ENCODE data around the gene PCNX4.

The PCNX4 gene

DNA sequence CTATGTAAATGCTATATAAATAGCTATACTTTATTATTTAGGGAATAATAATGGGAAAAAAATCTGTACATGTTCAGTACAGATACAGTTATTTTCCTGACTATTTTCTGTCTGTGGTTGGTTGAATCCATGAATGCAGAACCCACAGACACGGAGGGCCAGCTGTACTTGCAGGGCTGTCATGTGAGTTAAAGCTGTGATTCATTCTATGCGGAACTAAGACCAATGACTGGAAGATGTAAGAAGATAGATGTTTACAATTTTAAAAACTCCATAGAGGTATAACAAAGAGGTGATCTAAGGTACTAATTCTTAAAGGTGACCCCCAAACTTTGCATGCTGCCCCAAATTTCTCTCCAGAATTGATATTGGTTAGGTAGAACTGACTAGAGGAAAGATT is 14.6 kb downstream of the PCNX4 start:
- no peak for DNase-seq

DNA sequence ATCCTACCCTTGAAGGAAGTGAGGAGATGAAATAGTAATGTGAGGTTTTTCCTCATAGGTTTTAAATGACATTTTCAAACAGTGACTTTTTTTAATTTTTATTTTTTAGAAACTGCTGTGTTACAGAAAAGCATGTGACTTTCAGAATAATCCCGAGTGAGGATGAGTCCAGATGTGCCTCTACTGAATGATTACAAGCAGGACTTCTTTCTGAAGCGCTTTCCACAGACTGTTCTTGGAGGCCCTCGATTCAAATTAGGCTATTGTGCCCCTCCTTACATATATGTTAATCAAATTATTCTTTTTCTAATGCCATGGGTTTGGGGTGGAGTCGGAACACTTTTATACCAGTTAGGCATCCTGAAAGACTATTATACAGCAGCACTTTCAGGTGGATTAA is 15.8 kb downstream of the PCNX4 start:
- no peak for DNase-seq

DNA sequence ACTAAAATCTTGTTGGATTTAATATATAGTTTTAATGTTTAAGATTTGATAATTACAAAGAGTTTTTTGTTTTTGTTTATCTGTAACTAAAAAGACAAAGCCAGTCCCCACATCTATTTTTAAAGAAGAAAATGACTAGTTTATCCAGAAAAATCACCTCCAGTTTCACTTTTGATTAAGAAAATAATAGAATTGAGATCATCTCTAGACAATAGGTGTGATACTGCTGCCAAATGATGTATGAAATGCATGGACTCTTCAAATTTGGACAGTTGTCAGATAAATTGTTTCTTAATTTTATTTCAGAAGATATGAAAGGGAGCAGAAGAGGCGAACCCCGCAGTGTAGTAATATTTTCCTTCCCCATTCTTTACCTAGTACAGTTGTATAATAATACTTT is 20.0 kb downstream of the PCNX4 start:
- DNase-seq: no peak

DNA sequence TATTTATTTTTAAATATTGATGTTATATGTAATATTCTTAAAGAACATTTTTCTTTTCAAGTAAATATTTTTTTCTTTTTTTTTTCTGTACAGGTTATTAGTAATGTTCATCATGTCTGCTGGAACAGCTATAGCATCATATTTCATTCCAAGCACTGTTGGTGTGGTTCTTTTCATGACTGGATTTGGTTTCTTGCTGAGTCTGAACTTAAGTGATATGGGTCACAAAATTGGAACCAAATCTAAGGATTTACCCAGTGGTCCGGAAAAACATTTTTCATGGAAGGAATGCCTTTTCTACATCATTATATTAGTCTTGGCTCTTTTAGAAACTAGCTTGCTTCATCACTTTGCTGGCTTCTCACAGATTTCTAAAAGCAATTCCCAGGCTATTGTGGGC is 23.2 kb downstream of the PCNX4 start:
- no peak for DNase-seq

DNA sequence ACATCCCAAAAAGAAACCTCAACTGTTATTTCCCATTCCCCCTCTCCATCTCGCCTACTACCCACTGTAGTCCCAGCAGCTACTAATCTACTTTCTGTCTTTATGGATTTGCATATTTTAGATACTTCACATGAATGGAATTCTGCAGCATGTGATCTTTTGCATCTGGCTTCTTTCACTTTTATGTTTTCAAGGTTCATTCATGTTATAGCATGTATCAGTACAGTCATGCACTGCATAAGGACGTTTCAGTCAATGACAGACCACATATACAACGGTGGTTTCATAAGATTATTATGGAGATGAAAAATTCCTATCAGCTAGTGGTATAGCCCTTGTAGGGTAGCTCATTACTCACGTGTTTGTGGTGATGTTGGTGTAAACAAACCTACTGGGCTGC is 24.5 kb downstream of the PCNX4 start:
- no peak for DNase-seq

DNA sequence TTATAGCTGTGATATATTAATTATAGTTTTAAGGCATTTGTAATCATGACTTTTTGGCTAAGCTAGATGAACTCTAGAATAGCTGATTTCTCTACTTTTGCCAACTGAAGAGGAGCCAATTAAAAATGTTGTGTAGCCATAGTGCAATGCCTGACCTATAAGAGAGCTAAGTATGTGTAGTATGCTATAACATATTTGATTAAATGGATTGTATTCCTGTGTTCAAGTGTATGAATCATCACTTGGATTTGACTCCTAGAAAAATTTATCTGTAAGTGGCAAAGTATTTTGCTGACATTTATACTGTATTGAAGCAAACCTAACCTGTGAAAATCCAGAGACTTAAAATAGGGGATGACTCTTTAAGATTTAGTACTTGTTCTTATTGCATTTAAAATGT is 34.2 kb downstream of the PCNX4 start:
- no peak for DNase-seq

DNA sequence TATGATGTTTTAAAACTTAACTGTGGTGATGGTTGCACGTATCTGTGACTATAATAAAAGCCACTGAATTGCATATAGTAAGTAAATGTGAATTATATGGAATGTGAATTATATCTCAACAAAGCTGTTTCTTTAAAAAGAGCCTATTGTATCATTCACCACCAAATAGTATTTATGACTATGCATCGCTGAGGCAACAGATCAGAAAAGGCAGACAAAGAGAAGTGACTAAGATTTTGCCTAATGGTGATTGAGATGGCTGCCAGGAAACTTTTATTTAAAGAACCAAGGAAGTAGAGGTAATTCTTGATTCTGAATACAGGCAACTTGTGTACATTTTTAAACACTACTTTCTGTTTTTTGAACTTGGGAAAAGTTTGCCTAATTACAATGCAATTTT is 41.8 kb downstream of the PCNX4 start:
- no peak for DNase-seq

DNA sequence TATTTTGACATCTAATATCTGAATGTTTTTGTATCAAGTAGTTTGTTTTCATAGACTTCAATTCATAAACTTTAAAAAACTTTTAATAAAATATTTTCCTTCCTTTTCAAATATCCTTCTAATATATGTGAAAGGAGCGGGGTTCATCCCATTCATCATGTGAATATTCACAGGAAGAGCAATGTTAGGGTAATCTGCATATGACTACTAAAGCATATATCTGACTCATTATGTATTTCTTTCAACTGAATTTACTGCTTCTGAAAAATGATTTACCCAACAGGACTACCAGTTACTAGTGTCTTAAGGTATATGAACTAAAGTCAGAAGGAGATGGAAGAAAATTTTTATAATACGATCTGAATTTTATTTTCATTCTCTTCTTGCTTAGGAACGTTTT is 43.0 kb downstream of the PCNX4 start:
- DNase-seq: no peak

DNA sequence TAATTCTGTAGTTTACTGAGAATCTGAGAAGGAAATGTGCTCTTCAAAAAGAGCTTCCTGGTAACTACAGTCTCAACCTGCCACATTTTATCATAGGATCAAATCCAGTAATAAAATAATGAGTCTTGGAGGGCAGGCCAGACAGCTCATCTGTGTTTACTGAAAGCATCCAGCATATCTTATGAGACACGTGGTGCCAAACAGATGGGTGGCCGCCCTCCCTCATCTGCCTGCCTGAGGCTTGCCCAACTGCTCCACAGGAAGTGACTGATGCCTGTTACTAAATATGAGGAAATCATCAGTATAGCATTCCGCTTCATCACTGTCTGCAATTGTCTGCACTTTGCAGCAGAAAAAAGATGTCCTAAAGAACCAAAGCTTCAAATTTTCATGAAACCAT is 60.0 kb downstream of the PCNX4 start:
- peak; percentile 84 for DNase-seq

DNA sequence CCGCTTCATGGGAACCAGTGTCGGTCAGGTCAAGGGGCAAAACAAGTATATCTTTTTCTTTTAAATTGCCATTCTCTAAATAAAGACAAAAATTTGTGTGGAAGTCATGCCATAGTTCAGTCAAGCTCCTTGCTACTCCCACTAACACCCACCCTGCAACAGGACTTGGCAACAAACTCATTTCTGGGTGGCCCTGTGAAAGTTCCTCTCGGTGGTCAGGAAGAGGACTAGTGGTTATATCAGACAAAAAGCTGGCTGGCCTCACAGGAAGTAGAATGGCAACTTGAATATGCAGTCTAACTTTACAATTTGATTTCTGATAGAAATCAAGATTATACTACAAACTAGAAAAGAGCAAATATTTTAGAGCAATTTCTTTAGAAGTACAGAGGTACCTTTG is 62.3 kb downstream of the PCNX4 start:
- no peak for DNase-seq

DNA sequence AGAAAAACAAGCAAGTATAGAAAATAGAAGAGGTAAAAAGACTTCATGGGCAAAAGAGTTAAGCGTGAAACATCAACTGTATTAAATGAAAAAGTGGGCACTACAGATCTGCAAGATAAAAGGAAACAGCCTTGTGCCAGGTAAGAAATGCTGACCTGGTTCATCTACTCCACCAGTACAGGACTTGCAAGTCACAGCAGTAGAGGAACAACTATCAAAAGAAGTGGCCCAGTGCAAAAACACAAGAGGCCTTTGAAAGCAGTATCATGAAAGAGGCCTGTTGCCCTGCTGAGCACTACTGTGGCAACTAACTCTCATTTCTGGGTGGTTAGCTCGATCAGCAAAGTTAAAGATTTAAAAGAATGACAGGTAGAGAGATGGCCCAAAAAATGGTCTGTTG is 62.9 kb downstream of the PCNX4 start:
- no peak for DNase-seq

DNA sequence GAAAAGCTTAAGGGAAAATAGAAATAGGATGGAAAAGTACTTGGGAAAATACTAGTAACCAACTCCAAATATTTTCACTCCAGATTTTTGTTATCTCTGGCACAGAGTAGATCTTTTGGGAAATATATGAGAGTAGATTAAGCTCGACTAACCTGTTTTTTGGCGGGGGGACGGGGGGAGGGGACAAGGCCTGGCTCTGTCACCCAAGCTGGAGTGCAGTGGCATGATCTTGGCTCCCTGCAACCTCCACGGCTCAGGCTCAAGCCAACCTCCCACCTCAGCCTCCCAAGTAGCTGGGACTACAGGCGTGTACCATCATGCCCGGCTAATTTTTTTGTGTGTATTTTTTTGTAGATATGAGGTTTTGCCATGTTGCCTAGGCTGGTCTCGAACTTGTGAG is 68.7 kb downstream of the PCNX4 start:
- no peak for DNase-seq

DNA sequence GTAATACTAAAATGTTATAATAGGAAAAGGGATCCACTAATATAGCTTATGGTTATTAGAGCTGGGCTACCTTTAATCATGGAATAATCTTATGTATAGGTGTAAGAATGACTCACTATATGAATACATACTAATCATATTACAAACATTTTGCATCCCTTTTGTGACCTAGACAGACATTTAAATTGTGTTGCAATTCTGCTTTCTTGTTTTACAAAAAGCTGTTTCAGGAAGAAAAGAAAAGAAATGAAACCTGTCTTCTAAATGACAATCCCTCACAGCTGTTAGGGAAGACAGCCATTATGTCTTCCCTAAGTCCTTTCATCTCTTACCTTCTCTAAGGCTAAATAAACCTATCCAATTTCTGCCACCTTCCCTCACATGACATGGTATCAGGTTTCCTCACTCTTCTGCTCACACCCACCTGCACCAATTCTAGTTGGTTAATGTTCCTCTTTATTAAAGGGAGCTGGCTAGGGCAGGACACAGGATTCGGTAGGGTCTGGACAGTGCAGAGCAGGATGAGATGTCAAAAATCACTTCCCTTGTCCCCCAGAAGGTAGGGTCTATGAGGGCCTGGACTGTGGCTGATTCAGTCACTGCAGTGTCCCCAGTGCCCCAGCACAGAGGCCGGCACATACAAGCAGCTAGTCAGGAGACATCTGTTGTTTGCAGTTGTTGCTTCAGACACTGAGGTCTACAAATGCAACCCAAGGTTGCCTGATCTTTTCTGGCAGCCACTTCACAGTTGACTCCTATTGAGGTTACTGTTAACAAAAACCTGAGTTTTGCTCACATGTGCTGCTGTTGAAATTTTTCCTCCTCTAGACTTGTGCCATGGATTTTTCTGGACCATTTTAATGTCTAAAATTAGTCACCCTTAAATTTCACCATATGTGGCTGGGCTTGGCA is 69.7 kb downstream of the PCNX4 start:
- no peak for DNase-seq

DNA sequence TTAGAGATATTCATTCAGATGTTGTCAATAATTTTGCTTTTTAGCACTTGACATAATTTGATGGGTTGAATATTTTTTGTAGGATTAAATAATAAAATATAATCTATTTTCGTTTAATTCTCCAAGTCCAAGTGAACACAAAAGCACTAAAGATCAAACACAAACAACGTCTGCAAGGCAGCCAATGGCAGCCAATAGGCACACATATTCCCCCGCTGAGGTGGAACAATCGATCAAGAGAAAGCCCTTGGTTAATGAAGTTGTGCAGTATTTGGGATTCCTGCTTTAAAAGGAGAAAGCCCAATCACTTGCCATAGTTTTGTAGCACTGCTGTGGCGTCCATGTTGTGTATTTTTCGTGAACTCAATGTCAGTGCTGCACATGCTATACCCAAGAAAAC is 72.0 kb downstream of the PCNX4 start:
- no peak for DNase-seq

DNA sequence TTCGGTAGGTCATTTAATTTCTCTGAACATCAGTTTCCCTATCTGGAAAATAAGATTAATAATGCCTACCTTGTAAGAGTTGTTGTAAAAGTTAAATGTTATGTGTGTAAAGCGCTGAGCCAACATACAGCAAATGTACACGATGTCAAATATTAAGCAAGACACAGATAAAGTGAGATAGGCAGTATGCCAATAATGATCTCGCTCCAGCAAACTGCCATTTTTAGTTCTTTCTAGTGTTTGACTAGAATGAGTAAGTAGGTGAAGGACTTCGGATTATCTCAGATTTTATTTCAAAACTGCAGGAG is 72.6 kb downstream of the PCNX4 start:
- no peak for DNase-seq

DNA sequence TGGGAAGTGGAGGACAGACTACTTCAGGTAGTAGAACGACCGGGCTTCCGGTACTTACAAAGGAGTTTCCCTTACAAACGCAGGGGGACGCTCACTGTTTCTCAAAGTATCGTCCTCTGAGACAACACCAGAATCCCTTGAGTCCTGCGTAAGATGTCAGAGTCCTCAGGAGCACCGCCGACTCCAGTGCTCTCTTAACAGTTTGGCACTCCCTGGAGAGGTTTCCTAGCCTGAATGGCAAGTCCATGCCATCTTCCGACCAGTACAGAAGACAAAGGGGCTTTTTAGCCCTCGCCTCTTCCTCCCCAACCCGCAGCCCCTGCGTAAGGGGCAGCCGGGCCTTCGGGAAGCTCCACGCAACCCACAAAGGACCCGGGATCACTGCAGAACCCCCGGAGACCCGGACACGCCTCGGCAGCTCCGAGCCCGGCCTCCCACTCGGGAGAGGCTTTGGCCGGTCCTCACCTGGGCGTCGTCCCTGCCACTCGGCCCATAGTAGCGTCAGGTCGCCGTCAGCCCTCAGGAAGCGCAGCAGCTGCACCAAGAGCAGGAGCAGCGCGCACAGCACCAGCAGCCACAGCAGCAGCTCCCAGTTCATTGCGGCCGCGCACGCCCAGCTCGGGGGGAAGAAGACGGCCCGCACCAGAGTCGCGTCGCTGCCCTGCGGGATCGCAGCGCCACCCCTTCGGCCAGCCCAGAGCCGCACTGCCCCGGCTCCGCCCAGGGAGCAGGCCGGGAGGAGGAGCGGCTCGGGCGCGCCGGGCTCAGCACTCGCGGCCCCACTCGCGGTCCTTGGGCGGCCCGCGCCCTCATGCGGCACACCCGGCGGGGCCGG is 73.2 kb downstream of the PCNX4 start, which contains the start of gene DHRS7:
Gene DHRS7, minus strand, starts transcription at position 687 of the 835 bp plus-strand sequence. Its CDS starts 89 bp downstream, at position 598.
- DNase-seq: peak; percentile 43

DNA sequence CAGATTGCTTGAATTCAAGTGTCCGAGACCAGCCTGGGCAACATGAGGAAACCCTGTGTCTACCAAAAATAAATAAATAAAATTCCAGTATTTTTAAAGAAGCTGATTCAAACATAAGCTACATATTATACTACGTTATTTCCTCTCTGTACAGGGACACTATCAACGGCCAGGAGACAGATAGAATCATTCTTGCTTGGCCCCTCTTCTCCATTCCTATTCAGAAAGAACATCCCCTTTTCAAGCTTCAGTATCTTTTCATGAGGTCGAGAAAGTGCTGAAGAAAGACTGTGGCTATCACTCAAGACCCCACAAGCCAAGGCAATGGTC is 73.8 kb downstream of the PCNX4 start:
- no peak for DNase-seq

DNA sequence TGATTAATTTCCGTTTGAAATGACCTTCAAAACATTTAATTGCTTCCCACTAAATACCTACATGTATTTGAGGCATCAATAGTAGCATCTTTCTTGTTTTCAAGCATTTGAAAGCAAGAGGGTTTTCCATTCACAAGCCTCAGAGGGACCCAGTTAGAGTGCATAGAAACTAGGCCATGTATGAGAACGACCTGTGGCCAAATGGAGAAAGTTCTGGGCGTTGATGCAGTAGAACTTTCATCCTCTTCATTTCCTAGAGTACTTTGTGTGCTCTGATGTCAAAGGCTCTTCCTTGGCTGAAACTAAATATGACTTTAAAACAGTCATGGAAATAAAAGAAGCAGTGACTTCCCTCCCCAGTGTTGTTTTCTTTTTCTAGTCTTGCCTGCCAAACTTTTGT is 74.4 kb downstream of the PCNX4 start:
- no peak for DNase-seq

DNA sequence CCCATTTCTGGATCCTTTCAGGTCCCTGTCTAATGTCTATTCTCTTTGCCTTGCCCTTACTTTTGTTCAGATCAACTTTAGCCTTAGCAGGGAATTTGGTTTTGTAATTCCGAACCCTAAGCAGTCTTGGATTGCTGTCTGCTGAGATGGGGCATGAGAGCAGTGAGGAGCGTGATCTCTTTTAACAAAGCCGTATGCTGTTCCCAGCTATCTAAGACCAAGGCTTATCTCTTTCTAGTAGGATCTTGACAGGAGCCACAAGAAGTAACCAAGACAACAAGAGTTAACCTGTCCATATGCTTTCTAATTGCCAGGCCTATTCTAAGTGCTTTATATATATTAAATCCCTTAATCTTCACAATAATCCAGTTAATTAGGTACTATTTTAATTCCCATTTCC is 78.0 kb downstream of the PCNX4 start:
- no peak for DNase-seq

DNA sequence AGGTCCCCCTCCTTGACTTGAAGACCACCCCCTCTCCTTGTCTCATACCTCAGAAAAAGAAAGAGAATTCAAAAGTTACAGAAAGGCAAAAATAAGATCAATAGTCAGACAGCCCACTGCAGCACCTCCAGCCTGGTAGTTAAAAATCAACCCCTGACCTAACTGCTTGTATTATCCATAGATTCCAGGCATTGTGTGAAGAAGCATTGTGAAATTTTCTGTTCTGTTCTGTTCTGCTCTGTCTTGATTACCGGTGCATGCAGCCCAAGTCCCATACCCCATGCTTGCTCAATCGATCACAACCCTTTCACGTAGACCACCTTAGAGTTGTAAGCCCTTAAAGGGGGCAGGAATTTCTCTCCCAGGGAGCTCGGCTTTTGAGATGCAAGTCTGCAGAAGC is 79.2 kb downstream of the PCNX4 start:
- no peak for DNase-seq

DNA sequence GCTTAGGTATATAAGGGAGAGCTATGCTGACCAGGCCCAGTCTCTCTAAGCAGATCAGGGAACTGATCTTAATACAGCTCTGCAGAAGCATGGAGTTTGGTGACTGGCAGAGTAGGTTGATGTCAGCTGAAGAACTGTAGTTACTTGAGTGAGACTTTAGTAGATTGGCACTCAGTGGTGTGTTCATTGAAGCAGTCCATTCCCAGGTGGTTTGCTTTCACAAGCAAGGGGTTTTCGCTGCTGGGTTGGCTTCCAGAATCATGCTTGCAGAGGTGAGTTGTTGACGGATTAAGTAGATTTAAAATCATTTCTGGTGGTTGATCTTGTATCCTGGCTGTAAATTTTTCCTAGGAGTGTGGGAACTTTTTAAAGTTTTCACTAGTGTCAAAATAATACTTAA is 80.0 kb downstream of the PCNX4 start:
- DNase-seq: no peak

DNA sequence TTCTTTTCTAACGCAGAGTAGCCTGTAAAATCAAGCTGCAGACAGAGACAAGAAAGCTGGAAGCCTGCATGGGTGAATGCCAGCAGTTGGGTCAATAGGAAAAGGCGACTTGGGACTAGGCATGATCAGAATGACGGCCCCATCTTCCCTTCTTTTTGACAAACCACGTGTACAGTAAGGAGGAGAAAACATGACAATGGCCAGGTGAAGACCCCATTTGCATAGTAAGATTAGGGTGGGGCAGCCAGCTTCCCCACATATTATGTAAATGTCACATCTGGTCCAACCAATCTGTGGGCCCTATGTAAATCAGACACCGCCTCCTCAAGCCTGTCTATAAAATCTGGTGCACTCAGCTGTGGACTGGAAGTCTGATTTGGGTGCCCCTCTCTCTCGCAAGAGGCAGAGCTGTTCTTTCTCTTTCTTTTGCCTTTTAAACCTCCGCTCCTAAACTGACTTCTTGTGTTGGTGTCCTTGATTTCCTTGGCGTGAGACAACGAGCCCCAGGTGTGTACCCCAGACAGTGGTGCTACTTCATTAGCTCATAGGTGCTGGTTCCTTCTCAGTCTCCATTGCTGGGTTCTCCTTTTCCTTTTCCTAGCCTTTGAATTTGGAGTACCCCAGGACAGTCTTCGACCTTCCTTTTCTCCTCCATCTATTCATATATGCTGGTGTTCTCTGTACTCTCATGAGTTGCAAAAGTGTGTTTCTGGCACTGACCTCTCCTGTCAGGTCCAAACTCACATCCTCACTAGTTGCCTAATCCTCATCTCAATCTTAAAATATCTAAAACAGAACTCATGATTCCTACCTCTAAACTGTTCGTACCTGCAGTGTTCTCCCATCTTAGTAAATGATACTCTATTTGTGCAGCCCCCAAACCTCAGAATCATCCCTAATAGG is 82.9 kb downstream of the PCNX4 start:
- no peak for DNase-seq

DNA sequence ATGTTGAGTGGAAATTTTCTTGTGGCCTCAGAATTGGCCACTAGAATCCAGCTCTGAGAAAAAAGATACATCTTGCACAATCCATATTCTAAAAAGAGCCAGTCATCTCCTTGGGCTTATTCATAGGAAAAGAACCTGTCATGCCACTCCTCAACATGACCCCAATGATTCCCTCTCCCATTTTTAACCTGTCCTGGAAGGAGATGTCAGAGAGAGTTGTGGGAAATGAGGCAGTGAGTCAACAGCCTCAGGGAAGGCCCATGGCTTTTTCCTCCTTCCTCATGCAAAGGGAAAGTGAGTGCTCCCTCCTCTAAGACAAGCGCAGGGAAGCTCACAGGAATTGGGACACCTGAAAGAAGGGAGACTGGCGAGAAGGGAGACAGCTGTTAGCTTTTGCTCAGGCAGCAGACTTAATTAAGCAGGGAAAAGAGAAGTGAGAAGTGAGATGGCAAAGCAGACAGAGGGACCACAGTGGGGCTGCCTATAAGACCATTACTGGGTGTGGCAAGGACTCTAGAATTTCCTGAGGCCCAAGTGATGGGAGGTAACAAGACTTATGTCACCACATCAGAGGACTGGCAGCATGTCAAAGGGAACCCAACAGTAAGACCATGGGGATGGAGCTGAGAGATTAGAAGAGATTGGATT is 83.7 kb downstream of the PCNX4 start:
- DNase-seq: no peak

Measured in NCI-H446 treated with DMSO at 0.1 percent for 48 hours (cell line).